Esophagus muscularis mucosa (tissue), 4 donors: Measurements from ENCODE around the gene TSR1. TPM values are rescaled to one million over a fixed set of nuclear protein-coding genes. Genes with fewer than 3 reads are reported as not detected.
"Not testable (repeated sequence)": the region's sequence is repeated elsewhere in the genome, so short reads cannot be mapped to it uniquely, and the experiment has no call there.

Experiments
- DNase-seq: peaks from one replicate; pipeline ENCODE4 v3.0.0-alpha.2; 2017; ENCODE audit errors: extremely low spot score
- H3K27ac ChIP-seq, 4 donors: fragments of 200-600 bp; sonication (generic); replicated peaks in 1 of 4; 1 replicate in 3 of 4; 2 replicates in 1 of 4; pipeline ENCODE4 v1.5.1; 2016 to 2019; ENCODE audit warnings: mild to moderate bottlenecking in 1 of 4
- H3K27me3 ChIP-seq, 4 donors: fragments of 200-600 bp; sonication (generic); one replicate each; pipeline versions ENCODE4 v1.5.1 to v1.6.0; 2016 to 2019
- H3K36me3 ChIP-seq, 4 donors: fragments of 200-600 bp; sonication (generic); one replicate each; pipeline ENCODE4 v1.5.1; 2016 to 2019
- H3K4me1 ChIP-seq, 4 donors: fragments of 200-600 bp; sonication (generic); one replicate each; pipeline ENCODE4 v1.5.1; 2016 to 2019
- H3K4me3 ChIP-seq, 4 donors: fragments of 200-600 bp; sonication (generic); 1 replicate in 2 of 4; 2 replicates in 2 of 4; pipeline ENCODE4 v1.5.1; 2016 to 2019; ENCODE audit warnings: mild to moderate bottlenecking in 4 of 4, moderate library complexity in 1 of 4
- H3K9me3 ChIP-seq, 4 donors: fragments of 200-600 bp; sonication (generic); 1 replicate in 3 of 4; 2 replicates in 1 of 4; pipeline ENCODE4 v1.5.1; 2016 to 2019
- CTCF ChIP-seq, 3 experiments: fragments of 200-600 bp in 2 of 3; fragments of 450-650 bp in 1 of 3; sonication (generic) in 2 of 3; IDR thresholded peaks; one replicate each; pipeline ENCODE4 v1.5.1; 2017 to 2019; ENCODE audit warnings: antibody characterized with exemption in 3 of 3, mild to moderate bottlenecking in 2 of 3, moderate library complexity in 1 of 3
- EP300 ChIP-seq: sonication (generic); formaldehyde crosslinking; IDR thresholded peaks from one replicate; pipeline ENCODE4 v1.6.1; 2017; ENCODE audit warnings: antibody characterized with exemption
- POLR2A ChIP-seq: fragments of 450-650 bp; IDR thresholded peaks from one replicate; pipeline ENCODE4 v1.6.1; 2017; ENCODE audit warnings: antibody characterized with exemption, moderate library complexity, mild to moderate bottlenecking, low read depth
- POLR2AphosphoS5 ChIP-seq, 2 donors: sonication (generic); formaldehyde crosslinking; IDR thresholded peaks; one replicate each; pipeline ENCODE4 v1.6.1; 2017; ENCODE audit warnings: antibody characterized with exemption in 2 of 2
- WGBS: methylation state at CpG from one replicate; pipeline ENCODE4 v1.1.5; 2018; 5-methylcytosine and 5-hydroxymethylcytosine counted together
- intact Hi-C: fragments of 100-400 bp; cut with DNase I; formaldehyde crosslinking; loops from one replicate; pipeline ENCODE4 v1.15.1; 2023
- total RNA-seq, 4 donors: library from RNA; depleted of rRNA; stranded (reverse); fragments of >200 nt; gene quantifications; one replicate each; pipeline versions ENCODE4 v1.1.0 to v1.2.1, GENCODE V29; 2016

The TSR1 gene
- total RNA-seq, 4 donors from 2014 or later = 49.0 to 57.2 (median 55.1) TPM

- Histone ChIP-seq H3K27ac (no peak overlapping the region), H3K4me1 (no peaks in the 10 kb centered on the region), H3K4me3 (no peak overlapping the region), H3K36me3 (peaks cover 40 to 96% (median 89%) of the 10 kb centered on the region in 4 donors), H3K27me3 (no peaks in the 10 kb centered on the region), H3K9me3 (no peaks in the 10 kb centered on the region)
- 85% methylated on average over 2 of the region's 2 CpGs for WGBS
- no peak for DNase-seq
- intact Hi-C loops = no loop called here
- TF ChIP-seq EP300 (no peak), POLR2AphosphoS5 (IDR thresholded peaks at IDR 0.05) (no peak), CTCF (IDR thresholded peaks at IDR 0.05) (no peak), POLR2A (no peak)
These were observed 12.5 kb downstream of the TSR1 start for GRCh38 chr17:2323629-2324314.

- 79% methylated on average over 1 of the region's 1 CpG for WGBS
These were observed 14.9 kb downstream of the TSR1 start for GRCh38 chr17:2321399-2321798.

GRCh38 chr17:2319051-2319450 lies 17.2 kb downstream of the TSR1 start:
- no peak for DNase-seq
- no peaks in the 10 kb centered on the region for H3K4me1 ChIP-seq
- intact Hi-C loops = no loop called here
- no peak overlapping the region for H3K4me3 ChIP-seq
- no peak overlapping the region for H3K27ac ChIP-seq
- no peak for TF ChIP-seq CTCF (IDR thresholded peaks at IDR 0.05)
- no peak for TF ChIP-seq POLR2AphosphoS5 (IDR thresholded peaks at IDR 0.05)
- peaks cover 14 to 60% (median 49%) of the 10 kb centered on the region in 4 donors for H3K36me3 ChIP-seq
- H3K27me3 ChIP-seq = no peaks in the 10 kb centered on the region
- no peaks in the 10 kb centered on the region for H3K9me3 ChIP-seq

More at GRCh38 chr17:2321399-2321798, 14.9 kb downstream of the TSR1 start:
- intact Hi-C loops = no loop called here
- Histone ChIP-seq H3K27ac (no peak overlapping the region), H3K9me3 (no peaks in the 10 kb centered on the region), H3K4me3 (no peak overlapping the region), H3K4me1 (no peaks in the 10 kb centered on the region), H3K27me3 (no peaks in the 10 kb centered on the region), H3K36me3 (peaks cover 29 to 83% (median 72%) of the 10 kb centered on the region in 4 donors)
- TF ChIP-seq EP300 = no peak
- no peak for TF ChIP-seq CTCF (IDR thresholded peaks at IDR 0.05)
- TF ChIP-seq POLR2AphosphoS5 (IDR thresholded peaks at IDR 0.05) = no peak
- TF ChIP-seq POLR2A = no peak
- no peak for DNase-seq

- intact Hi-C loops = no loop called here
- H3K36me3 ChIP-seq = peaks cover 2 to 47% (median 37%) of the 10 kb centered on the region in 4 donors
- no peaks in the 10 kb centered on the region for H3K27me3 ChIP-seq
- no peak for DNase-seq
- no peak overlapping the region for H3K27ac ChIP-seq
- 91% methylated on average over 3 of the region's 3 CpGs for WGBS
- TF ChIP-seq CTCF (IDR thresholded peaks at IDR 0.05) (no peak), EP300 (no peak), POLR2A (no peak), POLR2AphosphoS5 (IDR thresholded peaks at IDR 0.05) (no peak)
- H3K9me3 ChIP-seq = no peaks in the 10 kb centered on the region
- H3K4me3 ChIP-seq = no peak overlapping the region
- H3K4me1 ChIP-seq = no peaks in the 10 kb centered on the region
These were observed 18.5 kb downstream of the TSR1 start for GRCh38 chr17:2317796-2318195.

- H3K9me3 ChIP-seq, H3K4me1 ChIP-seq, H3K27me3 ChIP-seq, H3K4me3 ChIP-seq, H3K27ac ChIP-seq, DNase-seq, intact Hi-C loops: not testable (repeated sequence)
- WGBS = 86% methylated on average over 7 of the region's 7 CpGs
- H3K36me3 ChIP-seq = peaks cover 0 to 38% (median 28%) of the 10 kb centered on the region in 4 donors
These were observed 19.4 kb downstream of the TSR1 start for GRCh38 chr17:2316916-2317205.
